ENCODE data around the gene POLN.
"Not testable (repeated sequence)": the region's sequence is repeated elsewhere in the genome, so short reads cannot be mapped to it uniquely, and the experiment has no call there.

The POLN gene

GRCh38 chr4:2168469-2169319, 73.2 kb downstream of the POLN start:
- Histone ChIP-seq H3K4me1 (ENCODE audit: control insufficient read depth in 5 of 5, insufficient read depth in 5 of 5, low read length in 5 of 5) (peaks cover 0 to 5% (median 0%) of the 10 kb centered on the region in 5 donors), H3K27me3 (ENCODE audit: control insufficient read depth in 5 of 5, insufficient read depth in 4 of 5, low read length in 5 of 5) (no peaks in the 10 kb centered on the region), H3K4me3 (ENCODE audit: low read depth in 1 of 5, low read length in 5 of 5) (no peak overlapping the region), H3K9me3 (ENCODE audit: control insufficient read depth in 5 of 5, low read length in 5 of 5) (no peaks in the 10 kb centered on the region), H3K9ac (ENCODE audit: low read length in 5 of 5) (no peak overlapping the region), H3K27ac (ENCODE audit: low read depth, low read length) (no peak overlapping the region), H3K36me3 (ENCODE audit: control insufficient read depth in 5 of 5, insufficient read depth in 5 of 5, low read length in 5 of 5) (peaks cover 2 to 21% (median 7%) of the 10 kb centered on the region in 5 donors)

GRCh38 chr4:2166253-2166652, 75.7 kb downstream of the POLN start:
- Histone ChIP-seq H3K9me3 (ENCODE audit: control insufficient read depth in 5 of 5, low read length in 5 of 5) (no peaks in the 10 kb centered on the region), H3K36me3 (ENCODE audit: control insufficient read depth in 5 of 5, insufficient read depth in 5 of 5, low read length in 5 of 5) (peaks cover 2 to 21% (median 7%) of the 10 kb centered on the region in 5 donors), H3K27me3 (ENCODE audit: control insufficient read depth in 5 of 5, insufficient read depth in 4 of 5, low read length in 5 of 5) (no peaks in the 10 kb centered on the region), H3K4me3 (ENCODE audit: low read depth in 1 of 5, low read length in 5 of 5) (no peak overlapping the region), H3K27ac (ENCODE audit: low read depth, low read length) (no peak overlapping the region), H3K4me1 (ENCODE audit: control insufficient read depth in 5 of 5, insufficient read depth in 5 of 5, low read length in 5 of 5) (peaks cover 0 to 11% (median 0%) of the 10 kb centered on the region in 5 donors), H3K9ac (ENCODE audit: low read length in 5 of 5) (no peak overlapping the region)

GRCh38 chr4:2165391-2165790, 76.5 kb downstream of the POLN start:
- no peaks in the 10 kb centered on the region for H3K9me3 ChIP-seq (ENCODE audit: control insufficient read depth in 5 of 5, low read length in 5 of 5)
- H3K4me3 ChIP-seq (ENCODE audit: low read depth in 1 of 5, low read length in 5 of 5), result no peak overlapping the region
- H3K9ac ChIP-seq (ENCODE audit: low read length in 5 of 5), result no peak overlapping the region
- H3K27me3 ChIP-seq (ENCODE audit: control insufficient read depth in 5 of 5, insufficient read depth in 4 of 5, low read length in 5 of 5), result no peaks in the 10 kb centered on the region
- peaks cover 0 to 11% (median 0%) of the 10 kb centered on the region in 5 donors for H3K4me1 ChIP-seq (ENCODE audit: control insufficient read depth in 5 of 5, insufficient read depth in 5 of 5, low read length in 5 of 5)
- H3K27ac ChIP-seq (ENCODE audit: low read depth, low read length), result no peak overlapping the region
- peaks cover 2 to 21% (median 7%) of the 10 kb centered on the region in 5 donors for H3K36me3 ChIP-seq (ENCODE audit: control insufficient read depth in 5 of 5, insufficient read depth in 5 of 5, low read length in 5 of 5)

- Histone ChIP-seq H3K36me3 (ENCODE audit: control insufficient read depth in 5 of 5, insufficient read depth in 5 of 5, low read length in 5 of 5) (peaks cover 0 to 4% (median 0%) of the 10 kb centered on the region in 5 donors), H3K27ac (ENCODE audit: low read depth, low read length) (peak overlapping the region; percentile 8), H3K9me3 (ENCODE audit: control insufficient read depth in 5 of 5, low read length in 5 of 5) (no peaks in the 10 kb centered on the region), H3K4me1 (ENCODE audit: control insufficient read depth in 5 of 5, insufficient read depth in 5 of 5, low read length in 5 of 5) (peaks cover 0 to 11% (median 0%) of the 10 kb centered on the region in 5 donors), H3K27me3 (ENCODE audit: control insufficient read depth in 5 of 5, insufficient read depth in 4 of 5, low read length in 5 of 5) (no peaks in the 10 kb centered on the region), H3K9ac (ENCODE audit: low read length in 5 of 5) (no peak overlapping the region), H3K4me3 (ENCODE audit: low read depth in 1 of 5, low read length in 5 of 5) (no peak overlapping the region)
These were observed 78.6 kb downstream of the POLN start for GRCh38 chr4:2163311-2163821.

GRCh38 chr4:2161092-2161703, 80.7 kb downstream of the POLN start:
- H3K36me3 ChIP-seq (ENCODE audit: control insufficient read depth in 5 of 5, insufficient read depth in 5 of 5, low read length in 5 of 5), result not testable (repeated sequence)

GRCh38 chr4:2159931-2160330, 82.0 kb downstream of the POLN start:
- no peak overlapping the region for H3K4me3 ChIP-seq (ENCODE audit: low read depth in 1 of 5, low read length in 5 of 5)
- no peak overlapping the region for H3K9ac ChIP-seq (ENCODE audit: low read length in 5 of 5)
- H3K4me1 ChIP-seq (ENCODE audit: control insufficient read depth in 5 of 5, insufficient read depth in 5 of 5, low read length in 5 of 5), result peaks cover 0 to 22% (median 6%) of the 10 kb centered on the region in 5 donors
- no peaks in the 10 kb centered on the region for H3K27me3 ChIP-seq (ENCODE audit: control insufficient read depth in 5 of 5, insufficient read depth in 4 of 5, low read length in 5 of 5)
- no peaks in the 10 kb centered on the region for H3K9me3 ChIP-seq (ENCODE audit: control insufficient read depth in 5 of 5, low read length in 5 of 5)
- H3K36me3 ChIP-seq (ENCODE audit: control insufficient read depth in 5 of 5, insufficient read depth in 5 of 5, low read length in 5 of 5), result no peaks in the 10 kb centered on the region
- H3K27ac ChIP-seq (ENCODE audit: low read depth, low read length), result no peak overlapping the region

More at GRCh38 chr4:2161092-2161703, 80.7 kb downstream of the POLN start:
- H3K9ac ChIP-seq (ENCODE audit: low read length in 5 of 5); H3K9me3 ChIP-seq (ENCODE audit: control insufficient read depth in 5 of 5, low read length in 5 of 5); H3K4me3 ChIP-seq (ENCODE audit: low read depth in 1 of 5, low read length in 5 of 5); H3K27me3 ChIP-seq (ENCODE audit: control insufficient read depth in 5 of 5, insufficient read depth in 4 of 5, low read length in 5 of 5); H3K27ac ChIP-seq (ENCODE audit: low read depth, low read length): not testable (repeated sequence)
- peaks cover 0 to 16% (median 0%) of the 10 kb centered on the region in 5 donors for H3K4me1 ChIP-seq (ENCODE audit: control insufficient read depth in 5 of 5, insufficient read depth in 5 of 5, low read length in 5 of 5)

GRCh38 chr4:2155246-2155645, 86.7 kb downstream of the POLN start:
- Histone ChIP-seq H3K4me3 (ENCODE audit: low read depth in 1 of 5, low read length in 5 of 5) (peak overlapping the region in 3 of 5 donors; percentile 25 to 34 (median 25)), H3K27ac (ENCODE audit: low read depth, low read length) (no peak overlapping the region), H3K9ac (ENCODE audit: low read length in 5 of 5) (no peak overlapping the region), H3K9me3 (ENCODE audit: control insufficient read depth in 5 of 5, low read length in 5 of 5) (peaks cover 0 to 5% (median 0%) of the 10 kb centered on the region in 5 donors), H3K27me3 (ENCODE audit: control insufficient read depth in 5 of 5, insufficient read depth in 4 of 5, low read length in 5 of 5) (no peaks in the 10 kb centered on the region), H3K4me1 (ENCODE audit: control insufficient read depth in 5 of 5, insufficient read depth in 5 of 5, low read length in 5 of 5) (peaks cover 0 to 11% (median 4%) of the 10 kb centered on the region in 5 donors), H3K36me3 (ENCODE audit: control insufficient read depth in 5 of 5, insufficient read depth in 5 of 5, low read length in 5 of 5) (no peaks in the 10 kb centered on the region)

- no peaks in the 10 kb centered on the region for H3K27me3 ChIP-seq (ENCODE audit: control insufficient read depth in 5 of 5, insufficient read depth in 4 of 5, low read length in 5 of 5)
- peaks cover 0 to 11% (median 4%) of the 10 kb centered on the region in 5 donors for H3K4me1 ChIP-seq (ENCODE audit: control insufficient read depth in 5 of 5, insufficient read depth in 5 of 5, low read length in 5 of 5)
- H3K9ac ChIP-seq (ENCODE audit: low read length in 5 of 5), result no peak overlapping the region
- H3K27ac ChIP-seq (ENCODE audit: low read depth, low read length), result no peak overlapping the region
- H3K36me3 ChIP-seq (ENCODE audit: control insufficient read depth in 5 of 5, insufficient read depth in 5 of 5, low read length in 5 of 5), result no peaks in the 10 kb centered on the region
- no peak overlapping the region for H3K4me3 ChIP-seq (ENCODE audit: low read depth in 1 of 5, low read length in 5 of 5)
- peaks cover 0 to 5% (median 0%) of the 10 kb centered on the region in 5 donors for H3K9me3 ChIP-seq (ENCODE audit: control insufficient read depth in 5 of 5, low read length in 5 of 5)
These were observed 87.6 kb downstream of the POLN start for GRCh38 chr4:2154215-2154740.

GRCh38 chr4:2151544-2151943, 90.4 kb downstream of the POLN start:
- Histone ChIP-seq H3K36me3 (ENCODE audit: control insufficient read depth in 5 of 5, insufficient read depth in 5 of 5, low read length in 5 of 5) (no peaks in the 10 kb centered on the region), H3K9ac (ENCODE audit: low read length in 5 of 5) (no peak overlapping the region), H3K4me1 (ENCODE audit: control insufficient read depth in 5 of 5, insufficient read depth in 5 of 5, low read length in 5 of 5) (peaks cover 0 to 9% (median 4%) of the 10 kb centered on the region in 5 donors), H3K27me3 (ENCODE audit: control insufficient read depth in 5 of 5, insufficient read depth in 4 of 5, low read length in 5 of 5) (no peaks in the 10 kb centered on the region), H3K9me3 (ENCODE audit: control insufficient read depth in 5 of 5, low read length in 5 of 5) (peaks cover 0 to 5% (median 0%) of the 10 kb centered on the region in 5 donors), H3K27ac (ENCODE audit: low read depth, low read length) (no peak overlapping the region), H3K4me3 (ENCODE audit: low read depth in 1 of 5, low read length in 5 of 5) (no peak overlapping the region)

GRCh38 chr4:2150076-2150475, 91.8 kb downstream of the POLN start:
- Histone ChIP-seq H3K27ac (ENCODE audit: low read depth, low read length) (no peak overlapping the region), H3K4me1 (ENCODE audit: control insufficient read depth in 5 of 5, insufficient read depth in 5 of 5, low read length in 5 of 5) (peaks cover 0 to 5% (median 1%) of the 10 kb centered on the region in 5 donors), H3K27me3 (ENCODE audit: control insufficient read depth in 5 of 5, insufficient read depth in 4 of 5, low read length in 5 of 5) (no peaks in the 10 kb centered on the region), H3K36me3 (ENCODE audit: control insufficient read depth in 5 of 5, insufficient read depth in 5 of 5, low read length in 5 of 5) (no peaks in the 10 kb centered on the region), H3K9ac (ENCODE audit: low read length in 5 of 5) (no peak overlapping the region), H3K9me3 (ENCODE audit: control insufficient read depth in 5 of 5, low read length in 5 of 5) (peaks cover 0 to 5% (median 0%) of the 10 kb centered on the region in 5 donors), H3K4me3 (ENCODE audit: low read depth in 1 of 5, low read length in 5 of 5) (no peak overlapping the region)
